ENCODE data around the gene MAPK6.

DNA sequence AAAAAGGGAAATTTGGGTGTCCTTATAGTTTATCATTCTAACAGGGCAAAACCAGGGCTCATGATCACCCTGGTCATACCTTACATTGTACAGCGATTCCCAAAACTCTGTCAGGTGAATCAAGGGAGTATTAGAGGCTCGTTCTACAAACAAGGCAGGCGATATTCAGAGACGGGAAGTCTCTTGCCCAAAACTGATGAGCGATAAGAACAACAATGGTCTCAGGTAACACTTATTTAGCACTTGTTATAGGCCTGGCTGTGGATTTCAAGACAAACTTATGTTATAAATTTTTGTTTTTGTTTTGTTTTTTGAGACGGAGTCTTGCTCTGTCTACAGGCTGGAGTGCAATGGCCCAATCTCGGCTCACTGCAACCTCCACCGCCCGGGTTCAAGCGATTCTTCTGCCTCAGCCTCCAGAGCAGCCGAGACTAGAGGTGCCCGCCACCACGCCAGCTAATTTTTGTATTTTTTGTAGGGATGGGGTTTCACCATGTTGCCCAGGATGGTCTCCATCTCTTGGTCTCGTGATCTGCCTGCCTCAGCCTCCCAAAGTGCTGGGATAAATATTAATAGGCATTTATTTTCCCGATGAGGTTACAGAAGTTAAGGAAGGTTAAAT lies 80.7 kb downstream of the MAPK6 start:
- TF ChIP-seq, protein P1, sequence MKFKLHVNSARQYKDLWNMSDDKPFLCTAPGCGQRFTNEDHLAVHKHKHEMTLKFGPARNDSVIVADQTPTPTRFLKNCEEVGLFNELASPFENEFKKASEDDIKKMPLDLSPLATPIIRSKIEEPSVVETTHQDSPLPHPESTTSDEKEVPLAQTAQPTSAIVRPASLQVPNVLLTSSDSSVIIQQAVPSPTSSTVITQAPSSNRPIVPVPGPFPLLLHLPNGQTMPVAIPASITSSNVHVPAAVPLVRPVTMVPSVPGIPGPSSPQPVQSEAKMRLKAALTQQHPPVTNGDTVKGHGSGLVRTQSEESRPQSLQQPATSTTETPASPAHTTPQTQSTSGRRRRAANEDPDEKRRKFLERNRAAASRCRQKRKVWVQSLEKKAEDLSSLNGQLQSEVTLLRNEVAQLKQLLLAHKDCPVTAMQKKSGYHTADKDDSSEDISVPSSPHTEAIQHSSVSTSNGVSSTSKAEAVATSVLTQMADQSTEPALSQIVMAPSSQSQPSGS (tag by site-specific recombination; IDR thresholded peaks at IDR 0.05; ENCODE audit: low read depth) = no peak
- TF ChIP-seq ZNF10 (tag by site-specific recombination; IDR thresholded peaks at IDR 0.05) = no peak
- no peak for TF ChIP-seq REST (tag by site-specific recombination; IDR thresholded peaks at IDR 0.05)
- TF ChIP-seq, protein P2, sequence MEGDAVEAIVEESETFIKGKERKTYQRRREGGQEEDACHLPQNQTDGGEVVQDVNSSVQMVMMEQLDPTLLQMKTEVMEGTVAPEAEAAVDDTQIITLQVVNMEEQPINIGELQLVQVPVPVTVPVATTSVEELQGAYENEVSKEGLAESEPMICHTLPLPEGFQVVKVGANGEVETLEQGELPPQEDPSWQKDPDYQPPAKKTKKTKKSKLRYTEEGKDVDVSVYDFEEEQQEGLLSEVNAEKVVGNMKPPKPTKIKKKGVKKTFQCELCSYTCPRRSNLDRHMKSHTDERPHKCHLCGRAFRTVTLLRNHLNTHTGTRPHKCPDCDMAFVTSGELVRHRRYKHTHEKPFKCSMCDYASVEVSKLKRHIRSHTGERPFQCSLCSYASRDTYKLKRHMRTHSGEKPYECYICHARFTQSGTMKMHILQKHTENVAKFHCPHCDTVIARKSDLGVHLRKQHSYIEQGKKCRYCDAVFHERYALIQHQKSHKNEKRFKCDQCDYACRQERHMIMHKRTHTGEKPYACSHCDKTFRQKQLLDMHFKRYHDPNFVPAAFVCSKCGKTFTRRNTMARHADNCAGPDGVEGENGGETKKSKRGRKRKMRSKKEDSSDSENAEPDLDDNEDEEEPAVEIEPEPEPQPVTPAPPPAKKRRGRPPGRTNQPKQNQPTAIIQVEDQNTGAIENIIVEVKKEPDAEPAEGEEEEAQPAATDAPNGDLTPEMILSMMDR (tag by site-specific recombination; IDR thresholded peaks at IDR 0.05) = no peak
- TF ChIP-seq ZNF433 (tag by site-specific recombination; IDR thresholded peaks at IDR 0.05; ENCODE audit: low read depth) = no peak
- no peak for TF ChIP-seq ZNF302 (tag by site-specific recombination; IDR thresholded peaks at IDR 0.05; ENCODE audit: low read depth)
- no peak for TF ChIP-seq YY1 (tag by site-specific recombination; IDR thresholded peaks at IDR 0.05)
- TF ChIP-seq ZNF561 (tag by site-specific recombination; IDR thresholded peaks at IDR 0.05; ENCODE audit: borderline replicate concordance) = no peak
- no peak for TF ChIP-seq ZNF274 (IDR thresholded peaks at IDR 0.05; ENCODE audit: low read length)
- no peak for TF ChIP-seq ZNF274 (tag by site-specific recombination; IDR thresholded peaks at IDR 0.05; ENCODE audit: borderline replicate concordance)
- no peak for TF ChIP-seq ZSCAN16 (tag by site-specific recombination; IDR thresholded peaks at IDR 0.05)
